Vagina (tissue), 2 donors: ENCODE measurements around the gene PIP4K2A. TPM values are rescaled to one million over a fixed set of nuclear protein-coding genes. Genes with fewer than 3 reads are reported as not detected.

Experiments used
- DNase-seq, 2 donors: peaks; one replicate each; pipeline ENCODE4 v3.0.0-alpha.2; 2017; ENCODE audit errors: extremely low spot score in 2 of 2
- H3K27ac ChIP-seq: fragments of 200-600 bp; sonication (generic); one replicate; pipeline ENCODE4 v1.5.1; 2019
- H3K27me3 ChIP-seq: fragments of 200-600 bp; sonication (generic); one replicate; pipeline ENCODE4 v1.5.1; 2019
- H3K36me3 ChIP-seq, 2 donors: fragments of 200-600 bp; sonication (generic); one replicate each; pipeline ENCODE4 v1.5.1; 2017 to 2019
- H3K4me1 ChIP-seq: fragments of 200-600 bp; sonication (generic); one replicate; pipeline ENCODE4 v1.5.1; 2019
- H3K4me3 ChIP-seq, 2 donors: fragments of 200-600 bp; sonication (generic); 1 replicate in 1 of 2; 2 replicates in 1 of 2; pipeline ENCODE4 v1.5.1; 2016 to 2019
- H3K9me3 ChIP-seq: fragments of 200-600 bp; sonication (generic); one replicate; pipeline ENCODE4 v1.5.1; 2019
- CTCF ChIP-seq, 3 experiments: fragments of 450-650 bp in 2 of 3; fragments of 200-600 bp in 1 of 3; sonication (generic) in 1 of 3; IDR thresholded peaks; one replicate each; pipeline ENCODE4 v1.5.1; 2017 to 2019; ENCODE audit warnings: antibody characterized with exemption in 3 of 3, mild to moderate bottlenecking in 2 of 3, moderate library complexity in 2 of 3
- POLR2A ChIP-seq, 2 donors: fragments of 450-650 bp; IDR thresholded peaks; one replicate each; pipeline ENCODE4 v1.6.1; 2017; ENCODE audit warnings: antibody characterized with exemption in 2 of 2, mild to moderate bottlenecking in 2 of 2, moderate library complexity in 2 of 2
- POLR2AphosphoS5 ChIP-seq, 2 donors: sonication (generic); formaldehyde crosslinking; IDR thresholded peaks; one replicate each; pipeline ENCODE4 v1.9.0; 2017; ENCODE audit warnings: antibody characterized with exemption in 2 of 2, mild to moderate bottlenecking in 2 of 2, low read depth in 1 of 2; ENCODE audit not compliant: insufficient read depth in 1 of 2
- intact Hi-C: fragments of 100-400 bp; cut with DNase I; formaldehyde crosslinking; loops from one replicate; pipeline ENCODE4 v1.15.1; 2023
- total RNA-seq: library from RNA; depleted of rRNA; stranded (reverse); fragments of >200 nt; gene quantifications from one replicate; pipeline ENCODE4 v1.2.3, GENCODE V29; 2016

The PIP4K2A gene
- total RNA-seq, 1 donor from 2014 or later: 20.6 TPM

DNA sequence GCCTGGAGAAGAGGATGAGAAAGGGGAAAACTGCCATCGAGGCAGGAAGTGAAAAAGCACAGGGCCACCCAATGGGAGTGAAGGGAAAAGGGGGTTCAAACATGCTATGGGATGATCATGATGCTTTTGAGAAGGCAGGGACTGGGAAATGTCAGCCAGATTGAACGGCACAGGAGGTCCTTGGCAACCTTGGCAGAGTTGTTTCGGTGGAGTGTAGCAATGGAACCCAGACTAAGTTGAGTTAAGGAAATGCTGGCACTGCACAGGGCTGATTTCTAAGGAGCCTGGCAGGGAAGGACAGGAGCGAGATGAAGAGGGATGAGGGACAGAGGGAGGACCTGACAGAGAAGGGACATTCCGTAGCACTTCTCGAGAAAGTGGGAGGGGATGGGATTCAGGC is 101.4 kb downstream of the PIP4K2A start:
- intact Hi-C loops: no loop called here
- Histone ChIP-seq H3K27ac (no peak overlapping the region), H3K36me3 (peaks cover 0 to 4% of the 10 kb centered on the region in 2 donors), H3K4me1 (peaks cover 31% of the 10 kb centered on the region), H3K4me3 (no peak overlapping the region), H3K27me3 (no peaks in the 10 kb centered on the region), H3K9me3 (no peaks in the 10 kb centered on the region)
- no peak for DNase-seq
- TF ChIP-seq POLR2AphosphoS5 (IDR thresholded peaks at IDR 0.05; ENCODE audit: insufficient read depth in 1 of 2, low read depth in 1 of 2) (no peak), POLR2A (IDR thresholded peaks at IDR 0.05) (no peak), CTCF (IDR thresholded peaks at IDR 0.05) (no peak)

DNA sequence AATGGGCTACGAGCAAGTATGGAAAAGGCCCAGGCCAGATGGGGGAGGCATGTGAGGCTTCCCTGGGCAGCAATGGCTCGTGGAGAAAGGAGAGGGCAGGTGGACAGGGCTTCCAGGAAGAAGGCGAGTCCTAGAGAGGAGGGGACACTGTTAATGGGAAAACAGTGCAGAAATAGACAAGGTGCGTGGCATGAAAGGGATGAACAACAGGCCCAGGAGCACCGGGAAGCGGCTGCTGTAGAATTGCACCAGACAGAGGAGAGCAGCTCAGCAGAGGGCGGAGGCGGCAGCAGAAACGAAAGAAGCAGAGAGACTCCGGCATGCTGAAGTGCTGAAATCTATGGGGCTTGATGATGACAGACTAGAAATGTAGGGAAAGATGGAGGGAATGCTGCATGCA is 102.1 kb downstream of the PIP4K2A start:
- peaks cover 0 to 4% of the 10 kb centered on the region in 2 donors for H3K36me3 ChIP-seq
- peaks cover 28% of the 10 kb centered on the region for H3K4me1 ChIP-seq
- H3K9me3 ChIP-seq: no peaks in the 10 kb centered on the region
- intact Hi-C loops: no loop called here
- TF ChIP-seq POLR2A (IDR thresholded peaks at IDR 0.05) (no peak), CTCF (IDR thresholded peaks at IDR 0.05) (no peak), POLR2AphosphoS5 (IDR thresholded peaks at IDR 0.05; ENCODE audit: insufficient read depth in 1 of 2, low read depth in 1 of 2) (no peak)
- H3K27ac ChIP-seq: no peak overlapping the region
- no peaks in the 10 kb centered on the region for H3K27me3 ChIP-seq
- H3K4me3 ChIP-seq: no peak overlapping the region
- no peak for DNase-seq

DNA sequence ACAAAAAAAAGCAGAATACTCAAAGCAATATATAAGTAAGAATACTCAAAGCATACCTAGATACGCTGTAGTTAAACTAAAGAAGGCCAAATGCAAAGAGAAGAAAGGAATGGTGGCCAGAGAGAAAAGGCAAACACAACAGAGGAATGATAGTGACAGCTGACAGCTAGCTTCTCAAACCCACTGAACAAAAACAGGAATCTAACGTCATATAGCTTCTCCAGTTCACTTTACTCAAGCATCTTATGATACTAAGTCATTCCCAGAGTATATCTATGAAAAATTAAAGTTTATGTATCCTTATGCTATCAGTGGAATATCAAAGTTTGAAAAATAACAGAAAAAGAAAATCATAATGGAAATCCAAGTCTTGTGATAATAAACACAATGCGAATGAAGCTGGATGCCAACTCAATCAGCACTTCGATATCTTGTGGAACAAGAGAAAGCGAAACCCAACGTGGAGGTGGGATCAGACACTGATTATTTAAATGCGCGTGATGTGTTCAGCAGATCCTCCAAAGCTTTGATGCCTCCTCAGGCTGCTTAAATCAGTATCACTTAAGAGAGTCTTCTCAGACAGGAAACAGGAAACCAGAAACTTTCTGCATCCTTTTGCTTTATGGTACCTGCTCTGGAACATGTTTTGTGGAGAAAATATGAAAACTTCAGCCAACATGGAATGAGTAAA is 102.8 kb downstream of the PIP4K2A start:
- no peak for DNase-seq
- Histone ChIP-seq H3K27ac (no peak overlapping the region), H3K4me3 (no peak overlapping the region), H3K4me1 (peaks cover 22% of the 10 kb centered on the region), H3K9me3 (no peaks in the 10 kb centered on the region), H3K36me3 (peaks cover 0 to 4% of the 10 kb centered on the region in 2 donors), H3K27me3 (no peaks in the 10 kb centered on the region)
- intact Hi-C loops: no loop called here
- TF ChIP-seq POLR2AphosphoS5 (IDR thresholded peaks at IDR 0.05; ENCODE audit: insufficient read depth in 1 of 2, low read depth in 1 of 2) (no peak), CTCF (IDR thresholded peaks at IDR 0.05) (no peak), POLR2A (IDR thresholded peaks at IDR 0.05) (no peak)

DNA sequence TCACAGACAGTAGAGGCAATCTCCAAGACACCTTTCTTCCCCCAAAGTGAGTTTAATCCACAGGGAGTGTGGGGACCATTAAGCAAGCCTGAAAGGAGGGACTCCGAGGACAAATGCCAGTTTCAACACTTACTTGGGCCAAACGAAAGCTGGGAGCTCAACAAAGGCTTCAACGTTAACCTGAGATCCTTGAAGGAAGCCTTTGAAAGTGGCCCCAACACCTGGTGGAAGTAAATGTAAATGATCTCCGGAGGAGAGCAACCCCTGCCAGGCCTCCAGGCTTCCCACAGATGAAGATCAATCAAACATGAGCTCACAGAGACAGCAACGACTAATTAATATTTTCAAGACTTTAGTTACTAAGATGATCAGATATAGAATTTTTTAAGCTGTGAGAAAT is 103.8 kb downstream of the PIP4K2A start:
- Histone ChIP-seq H3K27me3 (no peaks in the 10 kb centered on the region), H3K4me1 (peaks cover 13% of the 10 kb centered on the region), H3K27ac (no peak overlapping the region)

More for the DNA sequence above, 103.8 kb downstream of the PIP4K2A start:
- Histone ChIP-seq H3K36me3 (peaks cover 0 to 4% of the 10 kb centered on the region in 2 donors), H3K9me3 (no peaks in the 10 kb centered on the region), H3K4me3 (no peak overlapping the region)
- TF ChIP-seq POLR2A (IDR thresholded peaks at IDR 0.05) (no peak), POLR2AphosphoS5 (IDR thresholded peaks at IDR 0.05; ENCODE audit: insufficient read depth in 1 of 2, low read depth in 1 of 2) (no peak), CTCF (IDR thresholded peaks at IDR 0.05) (no peak)
- intact Hi-C loops: no loop called here
- no peak for DNase-seq
